Measurements from ENCODE around the gene GGN.

GRCh38 chr19:38437295-38437694 lies 49.5 kb upstream of the GGN start:
- TF ChIP-seq, protein P1, sequence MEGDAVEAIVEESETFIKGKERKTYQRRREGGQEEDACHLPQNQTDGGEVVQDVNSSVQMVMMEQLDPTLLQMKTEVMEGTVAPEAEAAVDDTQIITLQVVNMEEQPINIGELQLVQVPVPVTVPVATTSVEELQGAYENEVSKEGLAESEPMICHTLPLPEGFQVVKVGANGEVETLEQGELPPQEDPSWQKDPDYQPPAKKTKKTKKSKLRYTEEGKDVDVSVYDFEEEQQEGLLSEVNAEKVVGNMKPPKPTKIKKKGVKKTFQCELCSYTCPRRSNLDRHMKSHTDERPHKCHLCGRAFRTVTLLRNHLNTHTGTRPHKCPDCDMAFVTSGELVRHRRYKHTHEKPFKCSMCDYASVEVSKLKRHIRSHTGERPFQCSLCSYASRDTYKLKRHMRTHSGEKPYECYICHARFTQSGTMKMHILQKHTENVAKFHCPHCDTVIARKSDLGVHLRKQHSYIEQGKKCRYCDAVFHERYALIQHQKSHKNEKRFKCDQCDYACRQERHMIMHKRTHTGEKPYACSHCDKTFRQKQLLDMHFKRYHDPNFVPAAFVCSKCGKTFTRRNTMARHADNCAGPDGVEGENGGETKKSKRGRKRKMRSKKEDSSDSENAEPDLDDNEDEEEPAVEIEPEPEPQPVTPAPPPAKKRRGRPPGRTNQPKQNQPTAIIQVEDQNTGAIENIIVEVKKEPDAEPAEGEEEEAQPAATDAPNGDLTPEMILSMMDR (IDR thresholded peaks at IDR 0.05): no peak
- TF ChIP-seq POLR2A (IDR thresholded peaks at IDR 0.05) (no peak), POLR2AphosphoS5 (IDR thresholded peaks at IDR 0.05) (no peak)

Data from sigmoid colon (tissue), 4 donors.